ENCODE results near the gene WAPL.
"Not testable (repeated sequence)": the region's sequence is repeated elsewhere in the genome, so short reads cannot be mapped to it uniquely, and the experiment has no call there.

- not testable (repeated sequence) for TF ChIP-seq POLR2AphosphoS5, EP300, CTCF (IDR thresholded peaks at IDR 0.05)
Observed at GRCh38 chr10:86558695-86559094, 37.1 kb upstream of the WAPL start.

Measured in sigmoid colon (tissue), 4 donors.